Measurements from ENCODE around the gene RAB11A. TPM values are rescaled to one million over a fixed set of nuclear protein-coding genes. Genes with fewer than 3 reads are reported as not detected.
A peak's percentile ranks its signal among the peaks of the same experiment; 100 is the strongest.
"Not testable (repeated sequence)": the region's sequence is repeated elsewhere in the genome, so short reads cannot be mapped to it uniquely, and the experiment has no call there.

Gene RAB11A
- total RNA-seq, 3 donors from 2014 or later, result 108 to 156 (median 147) TPM

- TF ChIP-seq POLR2AphosphoS5 (IDR thresholded peaks at IDR 0.05), result no peak
- no peak for TF ChIP-seq POLR2A (IDR thresholded peaks at IDR 0.05)
- TF ChIP-seq CTCF (IDR thresholded peaks at IDR 0.05), result no peak
- H3K36me3 ChIP-seq, result no peaks in the 10 kb centered on the region
These were observed 2.0 kb upstream of the RAB11A start for GRCh38 chr15:65867244-65867643.

GRCh38 chr15:65867933-65868332 is 1.4 kb upstream of the RAB11A start:
- H3K27me3 ChIP-seq; H3K36me3 ChIP-seq; H3K4me3 ChIP-seq; H3K4me1 ChIP-seq; DNase-seq (ENCODE audit: low spot score in 2 of 2); intact Hi-C loops (cut with DNase I; ENCODE audit: low total_unique reads); H3K9me3 ChIP-seq; H3K27ac ChIP-seq: not testable (repeated sequence)

More at GRCh38 chr15:65867244-65867643, 2.0 kb upstream of the RAB11A start:
- no peaks in the 10 kb centered on the region for H3K9me3 ChIP-seq
- intact Hi-C loops (cut with DNase I; ENCODE audit: low total_unique reads), result no loop called here
- no peak for DNase-seq (ENCODE audit: low spot score in 2 of 2)
- H3K4me1 ChIP-seq, result no peaks in the 10 kb centered on the region
- H3K27ac ChIP-seq, result no peak overlapping the region
- no peaks in the 10 kb centered on the region for H3K27me3 ChIP-seq
- H3K4me3 ChIP-seq, result no peak overlapping the region

- Histone ChIP-seq H3K9me3 (no peaks in the 10 kb centered on the region), H3K36me3 (no peaks in the 10 kb centered on the region), H3K4me3 (peak overlapping the region; percentile 69 to 92 (median 88)), H3K4me1 (no peaks in the 10 kb centered on the region), H3K27me3 (no peaks in the 10 kb centered on the region), H3K27ac (peak overlapping the region; percentile 95 to 98)
- TF ChIP-seq POLR2A (IDR thresholded peaks at IDR 0.05) (no peak), POLR2AphosphoS5 (IDR thresholded peaks at IDR 0.05) (no peak), CTCF (IDR thresholded peaks at IDR 0.05) (no peak)
- DNase-seq (ENCODE audit: low spot score in 2 of 2), result no peak
- intact Hi-C loops (cut with DNase I; ENCODE audit: low total_unique reads), result no loop called here
These were observed 655 bp upstream of the RAB11A start for GRCh38 chr15:65868546-65869125.

- Histone ChIP-seq H3K4me3 (peak overlapping the region; percentile 69 to 92 (median 88)), H3K36me3 (no peaks in the 10 kb centered on the region), H3K27ac (peak overlapping the region; percentile 95 to 98), H3K4me1 (no peaks in the 10 kb centered on the region), H3K9me3 (no peaks in the 10 kb centered on the region), H3K27me3 (no peaks in the 10 kb centered on the region)
- peak; percentile 56 to 63 for DNase-seq (ENCODE audit: low spot score in 2 of 2)
- intact Hi-C loops (cut with DNase I; ENCODE audit: low total_unique reads), result no loop called here
- no peak for TF ChIP-seq POLR2A (IDR thresholded peaks at IDR 0.05)
- TF ChIP-seq POLR2AphosphoS5 (IDR thresholded peaks at IDR 0.05), result peak; percentile 42 to 92 (median 77)
- no peak for TF ChIP-seq CTCF (IDR thresholded peaks at IDR 0.05)
These were observed 922 bp downstream of the RAB11A start for GRCh38 chr15:65869954-65870871.

GRCh38 chr15:65870889-65871533 is 1.7 kb downstream of the RAB11A start:
- Histone ChIP-seq H3K36me3 (no peaks in the 10 kb centered on the region), H3K4me1 (no peaks in the 10 kb centered on the region), H3K4me3 (peak overlapping the region; percentile 69 to 92 (median 88)), H3K27me3 (no peaks in the 10 kb centered on the region), H3K27ac (peak overlapping the region; percentile 95 to 98), H3K9me3 (no peaks in the 10 kb centered on the region)
- intact Hi-C loops (cut with DNase I; ENCODE audit: low total_unique reads), result no loop called here
- no peak for DNase-seq (ENCODE audit: low spot score in 2 of 2)
- TF ChIP-seq POLR2A (IDR thresholded peaks at IDR 0.05) (no peak), POLR2AphosphoS5 (IDR thresholded peaks at IDR 0.05) (no peak), CTCF (IDR thresholded peaks at IDR 0.05) (no peak)

GRCh38 chr15:65871886-65872285 is 2.6 kb downstream of the RAB11A start:
- H3K4me3 ChIP-seq; H3K4me1 ChIP-seq; H3K36me3 ChIP-seq; H3K27me3 ChIP-seq; DNase-seq (ENCODE audit: low spot score in 2 of 2); H3K9me3 ChIP-seq; H3K27ac ChIP-seq; intact Hi-C loops (cut with DNase I; ENCODE audit: low total_unique reads): not testable (repeated sequence)

GRCh38 chr15:65872596-65872995 is 3.3 kb downstream of the RAB11A start:
- peak overlapping the region in 1 of 2 donors; percentile 44 for H3K27ac ChIP-seq
- H3K4me3 ChIP-seq; DNase-seq (ENCODE audit: low spot score in 2 of 2); H3K9me3 ChIP-seq; H3K36me3 ChIP-seq; H3K4me1 ChIP-seq; intact Hi-C loops (cut with DNase I; ENCODE audit: low total_unique reads); H3K27me3 ChIP-seq: not testable (repeated sequence)
